Ishikawa (cell line): ENCODE measurements around the gene CDKN2A.

ENCODE experiments used
- CEBPB ChIP-seq: IDR thresholded peaks from 2 replicates; pipeline ENCODE4 v1.6.1; 2012
- CREB1 ChIP-seq: IDR thresholded peaks from 2 replicates; pipeline ENCODE4 v1.6.1; 2012; ENCODE audit warnings: low read depth
- EGR1 ChIP-seq: IDR thresholded peaks from 2 replicates; pipeline ENCODE4 v1.6.1; 2012
- EP300 ChIP-seq: IDR thresholded peaks from 2 replicates; pipeline ENCODE4 v1.6.1; 2012; ENCODE audit warnings: borderline replicate concordance
- FOXM1 ChIP-seq: IDR thresholded peaks from 2 replicates; pipeline ENCODE4 v1.6.1; 2012; ENCODE audit warnings: low read depth, borderline replicate concordance
- MAX ChIP-seq: IDR thresholded peaks from 2 replicates; pipeline ENCODE4 v1.6.1; 2012
- NFIC ChIP-seq: IDR thresholded peaks from 2 replicates; pipeline ENCODE4 v1.6.1; 2012
- RAD21 ChIP-seq: IDR thresholded peaks from 2 replicates; pipeline ENCODE4 v1.6.1; 2012; ENCODE audit warnings: low read depth
- REST ChIP-seq: IDR thresholded peaks from 2 replicates; pipeline ENCODE4 v1.6.1; 2012; ENCODE audit warnings: low read depth, mild to moderate bottlenecking
- TAF1 ChIP-seq: IDR thresholded peaks from 2 replicates; pipeline ENCODE4 v1.6.1; 2012; ENCODE audit warnings: low read depth, mild to moderate bottlenecking
- TCF12 ChIP-seq: IDR thresholded peaks from 2 replicates; pipeline ENCODE4 v1.6.1; 2012; ENCODE audit warnings: low read depth
- TEAD4 ChIP-seq: IDR thresholded peaks from 2 replicates; pipeline ENCODE4 v1.6.1; 2012
- USF1 ChIP-seq: IDR thresholded peaks from 2 replicates; pipeline ENCODE4 v1.6.1; 2012
- YY1 ChIP-seq: IDR thresholded peaks from 2 replicates; pipeline ENCODE4 v1.6.1; 2012; ENCODE audit warnings: low read depth
- ZBTB7A ChIP-seq: IDR thresholded peaks from 2 replicates; pipeline ENCODE4 v1.6.1; 2012; ENCODE audit warnings: low read depth

The CDKN2A gene

GRCh38 chr9:21972361-21972760, 21.8 kb downstream of the CDKN2A start:
- TF ChIP-seq CEBPB, result no peak

- TF ChIP-seq TCF12 (no peak), CEBPB (no peak), RAD21 (no peak), REST (no peak), FOXM1 (no peak), EGR1 (no peak), ZBTB7A (no peak)
Observed at GRCh38 chr9:21970800-21971640, 23.2 kb downstream of the CDKN2A start.

GRCh38 chr9:21969951-21970799, 24.0 kb downstream of the CDKN2A start:
- TF ChIP-seq YY1, result no peak
- no peak for TF ChIP-seq CREB1
- TF ChIP-seq EP300, result no peak
- TF ChIP-seq ZBTB7A, result no peak
- TF ChIP-seq FOXM1, result no peak
- no peak for TF ChIP-seq TAF1

- TF ChIP-seq MAX, result no peak
- TF ChIP-seq TEAD4, result no peak
- no peak for TF ChIP-seq CREB1
- no peak for TF ChIP-seq YY1
- TF ChIP-seq USF1, result no peak
- no peak for TF ChIP-seq TCF12
- no peak for TF ChIP-seq RAD21
- TF ChIP-seq TAF1, result no peak
- TF ChIP-seq EP300, result no peak
- no peak for TF ChIP-seq NFIC
- TF ChIP-seq CEBPB, result no peak
- no peak for TF ChIP-seq REST
- no peak for TF ChIP-seq FOXM1
Observed at GRCh38 chr9:21969011-21969940, 24.9 kb downstream of the CDKN2A start.

GRCh38 chr9:21968331-21969010, 25.7 kb downstream of the CDKN2A start:
- TF ChIP-seq TEAD4 (no peak), RAD21 (no peak), ZBTB7A (no peak), EGR1 (no peak), TCF12 (no peak), EP300 (no peak), USF1 (no peak), YY1 (no peak), MAX (no peak), FOXM1 (no peak), CREB1 (no peak), NFIC (no peak), CEBPB (no peak), TAF1 (no peak)
